ENCODE results near the gene C1QA.

C1QA gene

GRCh38 chr1:22613572-22613918 is 22.9 kb upstream of the C1QA start:
- ChIA-PET POLR2A (no interaction called here), CTCF (no interaction called here)
- no peaks in the 10 kb centered on the region for H3K36me3 ChIP-seq (ENCODE audit: control insufficient read depth in 4 of 4, insufficient read depth in 4 of 4, low read length in 3 of 4)
- H3K4me3 ChIP-seq (ENCODE audit: control insufficient read depth in 1 of 7, extremely low read depth in 1 of 7, insufficient read depth in 4 of 7, low read depth in 2 of 7, low read length in 6 of 7), result no peak overlapping the region
- H3K9me3 ChIP-seq (ENCODE audit: control extremely low read depth in 1 of 5, control insufficient read depth in 4 of 5, insufficient read depth in 2 of 5, low read depth in 1 of 5, low read length in 4 of 5), result no peaks in the 10 kb centered on the region
- no peaks in the 10 kb centered on the region for H3K4me1 ChIP-seq (ENCODE audit: control extremely low read depth in 1 of 4, control insufficient read depth in 4 of 4, insufficient read depth in 4 of 4, low read length in 3 of 4)
- WGBS (ENCODE audit: insufficient coverage), result 71% methylated on average over 2 of the region's 5 CpGs
- H3K27ac ChIP-seq (ENCODE audit: insufficient read depth in 1 of 2, low read depth in 1 of 2, low read length in 2 of 2, poor library complexity in 1 of 2, severe bottlenecking in 2 of 2), result no peak overlapping the region
- DNase-seq, result no peak
- peaks cover 0 to 67% (median 5%) of the 10 kb centered on the region in 5 experiments for H3K27me3 ChIP-seq (replicated peaks in 2 of 5; ENCODE audit: control insufficient read depth in 4 of 5, insufficient read depth in 5 of 5, low read length in 4 of 5)

- H3K27ac ChIP-seq (ENCODE audit: insufficient read depth in 1 of 2, low read depth in 1 of 2, low read length in 2 of 2, poor library complexity in 1 of 2, severe bottlenecking in 2 of 2), result no peak overlapping the region
- peaks cover 0 to 67% (median 5%) of the 10 kb centered on the region in 5 experiments for H3K27me3 ChIP-seq (replicated peaks in 2 of 5; ENCODE audit: control insufficient read depth in 4 of 5, insufficient read depth in 5 of 5, low read length in 4 of 5)
Measured at GRCh38 chr1:22613951-22614350, 22.5 kb upstream of the C1QA start.

GRCh38 chr1:22615886-22616285 is 20.5 kb upstream of the C1QA start:
- no peak overlapping the region for H3K27ac ChIP-seq (ENCODE audit: insufficient read depth in 1 of 2, low read depth in 1 of 2, low read length in 2 of 2, poor library complexity in 1 of 2, severe bottlenecking in 2 of 2)
- DNase-seq, result no peak
- WGBS (ENCODE audit: insufficient coverage), result 80% methylated on average over 2 of the region's 2 CpGs
- ChIA-PET CTCF (no interaction called here), POLR2A (no interaction called here)
- H3K9me3 ChIP-seq (ENCODE audit: control extremely low read depth in 1 of 5, control insufficient read depth in 4 of 5, insufficient read depth in 2 of 5, low read depth in 1 of 5, low read length in 4 of 5), result no peaks in the 10 kb centered on the region
- H3K4me3 ChIP-seq (ENCODE audit: control insufficient read depth in 1 of 7, extremely low read depth in 1 of 7, insufficient read depth in 4 of 7, low read depth in 2 of 7, low read length in 6 of 7), result no peak overlapping the region
- H3K27me3 ChIP-seq (replicated peaks in 2 of 5; ENCODE audit: control insufficient read depth in 4 of 5, insufficient read depth in 5 of 5, low read length in 4 of 5), result peaks cover 0 to 69% (median 9%) of the 10 kb centered on the region in 5 experiments
- no peaks in the 10 kb centered on the region for H3K4me1 ChIP-seq (ENCODE audit: control extremely low read depth in 1 of 4, control insufficient read depth in 4 of 4, insufficient read depth in 4 of 4, low read length in 3 of 4)
- H3K36me3 ChIP-seq (ENCODE audit: control insufficient read depth in 4 of 4, insufficient read depth in 4 of 4, low read length in 3 of 4), result no peaks in the 10 kb centered on the region

More at GRCh38 chr1:22613951-22614350, 22.5 kb upstream of the C1QA start:
- no peak for DNase-seq
- H3K4me1 ChIP-seq (ENCODE audit: control extremely low read depth in 1 of 4, control insufficient read depth in 4 of 4, insufficient read depth in 4 of 4, low read length in 3 of 4), result no peaks in the 10 kb centered on the region
- no peaks in the 10 kb centered on the region for H3K9me3 ChIP-seq (ENCODE audit: control extremely low read depth in 1 of 5, control insufficient read depth in 4 of 5, insufficient read depth in 2 of 5, low read depth in 1 of 5, low read length in 4 of 5)
- H3K36me3 ChIP-seq (ENCODE audit: control insufficient read depth in 4 of 4, insufficient read depth in 4 of 4, low read length in 3 of 4), result no peaks in the 10 kb centered on the region
- no peak overlapping the region for H3K4me3 ChIP-seq (ENCODE audit: control insufficient read depth in 1 of 7, extremely low read depth in 1 of 7, insufficient read depth in 4 of 7, low read depth in 2 of 7, low read length in 6 of 7)
- WGBS (ENCODE audit: insufficient coverage), result 75% methylated on average over 7 of the region's 12 CpGs
- ChIA-PET POLR2A (no interaction called here), CTCF (interaction anchor here (0.9 kb wide), 1 partner anchor 9 kb away, joined by 4 read pairs; no protein-coding TSS in a partner anchor)

GRCh38 chr1:22616571-22616970 is 19.9 kb upstream of the C1QA start:
- H3K27me3 ChIP-seq (replicated peaks in 2 of 5; ENCODE audit: control insufficient read depth in 4 of 5, insufficient read depth in 5 of 5, low read length in 4 of 5), result peaks cover 0 to 73% (median 9%) of the 10 kb centered on the region in 5 experiments
- no peak overlapping the region for H3K27ac ChIP-seq (ENCODE audit: insufficient read depth in 1 of 2, low read depth in 1 of 2, low read length in 2 of 2, poor library complexity in 1 of 2, severe bottlenecking in 2 of 2)
- CTCF ChIA-PET, result no interaction called here
- no peaks in the 10 kb centered on the region for H3K4me1 ChIP-seq (ENCODE audit: control extremely low read depth in 1 of 4, control insufficient read depth in 4 of 4, insufficient read depth in 4 of 4, low read length in 3 of 4)
- H3K9me3 ChIP-seq (ENCODE audit: control extremely low read depth in 1 of 5, control insufficient read depth in 4 of 5, insufficient read depth in 2 of 5, low read depth in 1 of 5, low read length in 4 of 5), result no peaks in the 10 kb centered on the region
- no peak for DNase-seq
- POLR2A ChIA-PET, result no interaction called here
- no peaks in the 10 kb centered on the region for H3K36me3 ChIP-seq (ENCODE audit: control insufficient read depth in 4 of 4, insufficient read depth in 4 of 4, low read length in 3 of 4)
- 68% methylated on average over 10 of the region's 11 CpGs for WGBS (ENCODE audit: insufficient coverage)
- no peak overlapping the region for H3K4me3 ChIP-seq (ENCODE audit: control insufficient read depth in 1 of 7, extremely low read depth in 1 of 7, insufficient read depth in 4 of 7, low read depth in 2 of 7, low read length in 6 of 7)

GRCh38 chr1:22618056-22618455 is 18.4 kb upstream of the C1QA start:
- no peak overlapping the region for H3K27ac ChIP-seq (ENCODE audit: insufficient read depth in 1 of 2, low read depth in 1 of 2, low read length in 2 of 2, poor library complexity in 1 of 2, severe bottlenecking in 2 of 2)
- CTCF ChIA-PET, result no interaction called here
- H3K9me3 ChIP-seq (ENCODE audit: control extremely low read depth in 1 of 5, control insufficient read depth in 4 of 5, insufficient read depth in 2 of 5, low read depth in 1 of 5, low read length in 4 of 5), result no peaks in the 10 kb centered on the region
- POLR2A ChIA-PET, result no interaction called here
- H3K4me1 ChIP-seq (ENCODE audit: control extremely low read depth in 1 of 4, control insufficient read depth in 4 of 4, insufficient read depth in 4 of 4, low read length in 3 of 4), result no peaks in the 10 kb centered on the region
- no peaks in the 10 kb centered on the region for H3K36me3 ChIP-seq (ENCODE audit: control insufficient read depth in 4 of 4, insufficient read depth in 4 of 4, low read length in 3 of 4)
- 51% methylated on average over 15 of the region's 16 CpGs for WGBS (ENCODE audit: insufficient coverage)
- no peak for DNase-seq
- peaks cover 0 to 75% (median 9%) of the 10 kb centered on the region in 5 experiments for H3K27me3 ChIP-seq (replicated peaks in 2 of 5; ENCODE audit: control insufficient read depth in 4 of 5, insufficient read depth in 5 of 5, low read length in 4 of 5)
- H3K4me3 ChIP-seq (ENCODE audit: control insufficient read depth in 1 of 7, extremely low read depth in 1 of 7, insufficient read depth in 4 of 7, low read depth in 2 of 7, low read length in 6 of 7), result no peak overlapping the region

GRCh38 chr1:22619252-22619651 is 17.2 kb upstream of the C1QA start:
- DNase-seq, result peak in 2 of 3 donors; percentile 34 to 46
- Histone ChIP-seq H3K36me3 (ENCODE audit: control insufficient read depth in 4 of 4, insufficient read depth in 4 of 4, low read length in 3 of 4) (no peaks in the 10 kb centered on the region), H3K9me3 (ENCODE audit: control extremely low read depth in 1 of 5, control insufficient read depth in 4 of 5, insufficient read depth in 2 of 5, low read depth in 1 of 5, low read length in 4 of 5) (no peaks in the 10 kb centered on the region), H3K27ac (ENCODE audit: insufficient read depth in 1 of 2, low read depth in 1 of 2, low read length in 2 of 2, poor library complexity in 1 of 2, severe bottlenecking in 2 of 2) (no peak overlapping the region), H3K4me1 (ENCODE audit: control extremely low read depth in 1 of 4, control insufficient read depth in 4 of 4, insufficient read depth in 4 of 4, low read length in 3 of 4) (no peaks in the 10 kb centered on the region), H3K4me3 (ENCODE audit: control insufficient read depth in 1 of 7, extremely low read depth in 1 of 7, insufficient read depth in 4 of 7, low read depth in 2 of 7, low read length in 6 of 7) (no peak overlapping the region), H3K27me3 (replicated peaks in 2 of 5; ENCODE audit: control insufficient read depth in 4 of 5, insufficient read depth in 5 of 5, low read length in 4 of 5) (peaks cover 0 to 76% (median 7%) of the 10 kb centered on the region in 5 experiments)
- 64% methylated on average over 4 of the region's 7 CpGs for WGBS (ENCODE audit: insufficient coverage)
- ChIA-PET CTCF (no interaction called here), POLR2A (no interaction called here)

- no peaks in the 10 kb centered on the region for H3K36me3 ChIP-seq (ENCODE audit: control insufficient read depth in 4 of 4, insufficient read depth in 4 of 4, low read length in 3 of 4)
- H3K4me3 ChIP-seq (ENCODE audit: control insufficient read depth in 1 of 7, extremely low read depth in 1 of 7, insufficient read depth in 4 of 7, low read depth in 2 of 7, low read length in 6 of 7), result no peak overlapping the region
- no peaks in the 10 kb centered on the region for H3K9me3 ChIP-seq (ENCODE audit: control extremely low read depth in 1 of 5, control insufficient read depth in 4 of 5, insufficient read depth in 2 of 5, low read depth in 1 of 5, low read length in 4 of 5)
- no peak overlapping the region for H3K27ac ChIP-seq (ENCODE audit: insufficient read depth in 1 of 2, low read depth in 1 of 2, low read length in 2 of 2, poor library complexity in 1 of 2, severe bottlenecking in 2 of 2)
- ChIA-PET CTCF (no interaction called here), POLR2A (no interaction called here)
- 58% methylated on average over 10 of the region's 12 CpGs for WGBS (ENCODE audit: insufficient coverage)
- H3K4me1 ChIP-seq (ENCODE audit: control extremely low read depth in 1 of 4, control insufficient read depth in 4 of 4, insufficient read depth in 4 of 4, low read length in 3 of 4), result no peaks in the 10 kb centered on the region
- DNase-seq, result no peak
- H3K27me3 ChIP-seq (replicated peaks in 2 of 5; ENCODE audit: control insufficient read depth in 4 of 5, insufficient read depth in 5 of 5, low read length in 4 of 5), result peaks cover 0 to 73% (median 7%) of the 10 kb centered on the region in 5 experiments
Measured at GRCh38 chr1:22619798-22620197, 16.6 kb upstream of the C1QA start.

Data from common myeloid progenitor, CD34-positive (primary cell).